Naive thymus-derived CD4-positive, alpha-beta T cell (primary cell): ENCODE measurements around the gene UQCR11. TPM values are rescaled to one million over a fixed set of nuclear protein-coding genes. Genes with fewer than 3 reads are reported as not detected.

Source experiments
- ATAC-seq: fragments of 150-1000 bp; cut with Tn5 transposase; 2 replicates; pipeline ENCODE4 v1.10.0; 2021; ENCODE audit warnings: mild to moderate bottlenecking, moderate library complexity
- CTCF ChIA-PET: fragments of 350-600 bp; sonication (Branson Sonifier 250); formaldehyde crosslinking; loops from one replicate; lab custom pipeline; 2021; ENCODE audit warnings: antibody characterized with exemption; lab: Charles Lee
- POLR2A ChIA-PET: fragments of 350-600 bp; sonication (Branson Sonifier 250); formaldehyde crosslinking; loops from one replicate; lab custom pipeline; 2021; ENCODE audit warnings: antibody characterized with exemption, inconsistent platforms; lab: Charles Lee
- DNase-seq, 9 donors: peaks; one replicate each; pipeline versions ENCODE4 v3.0.0 to v3.0.0-alpha.2; 2020 to 2022; ENCODE audit warnings: mixed read lengths in 1 of 9
- H3K27ac ChIP-seq: one replicate; pipeline ENCODE4 v1.7.0; 2013; ENCODE audit warnings: mild to moderate bottlenecking, low read depth, low read length, moderate library complexity
- H3K27me3 ChIP-seq, 2 donors: one replicate each; pipeline ENCODE4 v1.7.0; 2013; ENCODE audit warnings: low read length in 2 of 2, mild to moderate bottlenecking in 2 of 2, moderate library complexity in 2 of 2; ENCODE audit not compliant: control insufficient read depth in 2 of 2, insufficient read depth in 2 of 2
- H3K36me3 ChIP-seq, 3 experiments: 1 replicate in 2 of 3; 2 replicates in 1 of 3; pipeline ENCODE4 v1.7.0; 2013; ENCODE audit warnings: low read length in 3 of 3, mild to moderate bottlenecking in 3 of 3, moderate library complexity in 1 of 3; ENCODE audit not compliant: insufficient read depth in 3 of 3, control insufficient read depth in 2 of 3
- H3K4me1 ChIP-seq, 2 donors: one replicate each; pipeline ENCODE4 v1.7.0; 2013; ENCODE audit warnings: low read length in 2 of 2, mild to moderate bottlenecking in 2 of 2, moderate library complexity in 1 of 2; ENCODE audit not compliant: control insufficient read depth in 2 of 2, insufficient read depth in 2 of 2
- H3K4me3 ChIP-seq: 2 replicates; pipeline ENCODE4 v1.7.0; 2013; ENCODE audit warnings: mild to moderate bottlenecking, low read length
- H3K9me3 ChIP-seq, 3 experiments: 1 replicate in 2 of 3; 2 replicates in 1 of 3; pipeline ENCODE4 v1.7.0; 2013; ENCODE audit warnings: low read length in 3 of 3; ENCODE audit not compliant: control insufficient read depth in 2 of 3
- H3K27ac Mint-ChIP-seq, 9 donors: one replicate each; pipeline ENCODE4 v1.8.0; 2020 to 2022; ENCODE audit warnings: mixed read lengths in 9 of 9, mild to moderate bottlenecking in 8 of 9, moderate library complexity in 5 of 9, inconsistent platforms in 2 of 9
- H3K27me3 Mint-ChIP-seq, 5 donors: one replicate each; pipeline ENCODE4 v1.8.0; 2021 to 2022; ENCODE audit warnings: mixed read lengths in 5 of 5, mild to moderate bottlenecking in 1 of 5
- H3K36me3 Mint-ChIP-seq, 5 donors: one replicate each; pipeline ENCODE4 v1.8.0; 2020 to 2022; ENCODE audit warnings: mixed read lengths in 5 of 5, mild to moderate bottlenecking in 3 of 5, inconsistent platforms in 1 of 5
- H3K4me1 Mint-ChIP-seq, 7 donors: one replicate each; pipeline ENCODE4 v1.8.0; 2020 to 2022; ENCODE audit warnings: mixed read lengths in 7 of 7, mild to moderate bottlenecking in 3 of 7, inconsistent platforms in 1 of 7
- H3K4me3 Mint-ChIP-seq, 10 donors: one replicate each; pipeline ENCODE4 v1.8.0; 2020 to 2022; ENCODE audit warnings: mild to moderate bottlenecking in 10 of 10, mixed read lengths in 10 of 10, moderate library complexity in 6 of 10, inconsistent platforms in 2 of 10
- H3K9me3 Mint-ChIP-seq, 11 donors: one replicate each; pipeline ENCODE4 v1.8.0; 2020 to 2022; ENCODE audit warnings: mixed read lengths in 11 of 11, mild to moderate bottlenecking in 4 of 11, inconsistent platforms in 1 of 11, moderate library complexity in 1 of 11
- intact Hi-C, 2 donors: fragments of 100-400 bp; cut with micrococcal nuclease; formaldehyde crosslinking; loops; one replicate each; pipeline ENCODE4 v1.15.1; 2023
- polyA plus RNA-seq, 2 donors: library from polyadenylated mRNA; unstranded; fragments of 300-500 nt; fragmentation: Illumina TruSeq; gene quantifications; one replicate each; pipeline ENCODE4 v1.2.3, GENCODE V29; 2021
- total RNA-seq, 6 experiments: library from RNA in 5 of 6; stranded (reverse) in 5 of 6; gene quantifications; 1 replicate in 5 of 6; 2 replicates in 1 of 6; pipeline ENCODE4 v1.2.3 and lab custom pipeline; 2021 to 2026

Gene UQCR11
- total and polyA plus RNA-seq, 7 experiments from 2014 or later, result 94.3 to 606 (median 148) TPM

DNA sequence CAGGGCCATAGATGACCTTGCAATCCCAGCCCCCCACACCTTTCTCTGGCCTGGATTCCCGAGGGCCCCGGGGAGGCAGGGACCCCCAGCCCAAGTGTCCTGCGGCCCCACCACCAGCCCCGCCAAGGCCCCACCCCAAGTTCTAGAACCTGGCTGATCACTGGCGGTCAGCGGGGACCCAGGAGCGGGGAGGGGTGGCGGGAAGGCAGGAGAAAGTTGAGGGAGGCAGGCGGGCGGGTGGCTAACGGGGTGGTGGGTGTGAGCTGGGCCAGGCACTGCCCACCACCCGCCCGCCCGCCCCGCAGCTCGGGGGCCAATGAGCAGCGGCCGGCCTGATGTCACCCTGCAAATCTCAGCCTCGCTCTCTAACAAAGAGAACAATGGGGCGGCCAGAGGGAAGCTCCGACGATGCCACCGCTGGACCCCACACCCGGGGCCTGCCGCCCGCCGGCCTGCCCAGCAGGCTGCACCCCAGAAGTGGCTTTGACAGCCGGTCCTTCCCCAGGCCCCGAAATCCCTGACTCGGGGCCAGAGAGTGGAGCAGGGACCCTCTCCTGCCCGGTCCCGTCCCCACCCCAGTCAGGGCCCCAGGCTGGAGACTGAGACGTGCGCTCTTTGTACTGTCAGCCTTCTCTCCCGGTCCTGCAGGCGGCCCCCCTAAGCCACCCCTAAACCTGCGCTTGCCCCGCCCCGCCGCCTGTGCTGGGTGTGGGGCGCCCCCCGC is 38.7 kb downstream of the UQCR11 start:
- peaks cover 0 to 8% (median 3%) of the 10 kb centered on the region in 7 donors for H3K4me1 Mint-ChIP-seq

DNA sequence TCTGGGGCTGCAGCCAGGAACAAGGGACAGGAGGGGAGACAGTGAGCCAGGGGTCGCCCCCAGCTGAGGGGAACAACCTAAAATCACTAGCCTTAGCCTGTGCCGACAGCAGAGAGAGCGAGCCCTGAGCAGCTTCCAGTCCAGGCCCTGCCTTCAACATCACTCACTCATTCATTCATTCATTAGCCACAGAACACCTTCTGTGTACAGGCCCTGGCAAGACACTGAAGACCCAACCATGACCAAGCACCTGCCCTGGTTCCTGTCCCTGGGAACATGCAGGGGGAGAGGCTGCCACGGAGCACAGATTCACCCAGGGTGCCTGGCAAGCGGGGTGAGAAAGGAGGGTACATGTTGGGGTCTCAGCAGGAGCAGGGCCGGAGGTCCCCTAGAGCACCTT is 42.0 kb downstream of the UQCR11 start:
- Histone ChIP-seq H3K4me3 (no peak overlapping the region), H3K27me3 (no peaks in the 10 kb centered on the region), H3K36me3 (no peaks in the 10 kb centered on the region), H3K9me3 (no peaks in the 10 kb centered on the region), H3K27ac (no peak overlapping the region), H3K4me1 (no peaks in the 10 kb centered on the region)
- Mint-ChIP-seq H3K9me3 (peaks cover 0 to 2% (median 0%) of the 10 kb centered on the region in 11 donors), H3K27me3 (peaks cover 0 to 13% (median 0%) of the 10 kb centered on the region in 5 donors), H3K36me3 (no peaks in the 10 kb centered on the region), H3K4me3 (no peak overlapping the region), H3K27ac (no peak overlapping the region), H3K4me1 (peaks cover 0 to 4% (median 0%) of the 10 kb centered on the region in 7 donors)
- ATAC-seq, result no peak
- ChIA-PET POLR2A (no interaction called here), CTCF (no interaction called here)
- intact Hi-C loops, result no loop called here
- DNase-seq, result no peak

More for the DNA sequence above, 38.7 kb downstream of the UQCR11 start:
- H3K9me3 Mint-ChIP-seq, result peaks cover 0 to 2% (median 0%) of the 10 kb centered on the region in 11 donors
- ChIA-PET CTCF (no interaction called here), POLR2A (no interaction called here)
- Histone ChIP-seq H3K27ac (no peak overlapping the region), H3K4me3 (no peak overlapping the region), H3K36me3 (no peaks in the 10 kb centered on the region), H3K4me1 (peaks cover 5 to 6% of the 10 kb centered on the region in 2 donors), H3K9me3 (no peaks in the 10 kb centered on the region), H3K27me3 (no peaks in the 10 kb centered on the region)
- H3K27me3 Mint-ChIP-seq, result peaks cover 0 to 32% (median 6%) of the 10 kb centered on the region in 5 donors
- no peak for DNase-seq
- peak overlapping the region in 3 of 10 donors; percentile 21 to 38 (median 21) for H3K4me3 Mint-ChIP-seq
- no peak overlapping the region for H3K27ac Mint-ChIP-seq
- ATAC-seq, result no peak
- intact Hi-C loops, result no loop called here
- no peaks in the 10 kb centered on the region for H3K36me3 Mint-ChIP-seq

DNA sequence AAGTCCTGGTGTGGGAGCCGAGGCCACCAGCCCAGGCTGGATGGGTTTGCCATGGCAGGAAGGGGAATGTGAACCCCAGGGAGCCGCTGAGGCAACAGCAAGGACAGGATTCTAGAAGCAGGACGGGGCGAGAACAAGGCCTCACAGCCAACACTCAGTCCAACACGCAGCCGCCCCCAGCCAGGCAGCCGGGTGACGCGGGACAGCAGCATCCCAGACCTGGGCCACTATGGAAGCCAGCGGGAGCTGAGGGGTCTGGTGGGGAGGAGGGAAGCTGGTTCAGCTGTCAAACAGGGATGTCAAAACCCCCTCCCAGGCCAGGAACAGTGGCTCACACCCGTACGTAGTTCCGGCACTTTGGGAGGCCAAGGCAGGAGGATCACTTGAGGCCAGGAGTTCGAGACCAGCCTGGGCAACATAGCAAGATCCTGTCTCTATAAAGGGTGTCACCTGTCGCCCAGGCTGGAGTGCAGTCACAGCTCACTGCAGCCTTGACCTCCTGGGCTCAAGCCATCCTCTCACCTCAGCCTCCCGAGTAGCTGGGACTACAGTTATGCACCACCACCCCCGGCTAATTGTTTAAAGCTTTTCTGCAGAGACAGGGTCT is 43.9 kb downstream of the UQCR11 start:
- H3K9me3 Mint-ChIP-seq, result peaks cover 0 to 2% (median 0%) of the 10 kb centered on the region in 11 donors
- no peak overlapping the region for H3K27ac Mint-ChIP-seq
- no peak overlapping the region for H3K4me3 ChIP-seq
- H3K4me1 ChIP-seq, result no peaks in the 10 kb centered on the region
- POLR2A ChIA-PET, result no interaction called here
- H3K36me3 Mint-ChIP-seq, result no peaks in the 10 kb centered on the region
- peaks cover 0 to 4% (median 0%) of the 10 kb centered on the region in 7 donors for H3K4me1 Mint-ChIP-seq
- intact Hi-C loops, result no loop called here
- H3K4me3 Mint-ChIP-seq, result no peak overlapping the region
- ATAC-seq (no peak), DNase-seq (no peak)
- CTCF ChIA-PET, result no interaction called here
- no peaks in the 10 kb centered on the region for H3K9me3 ChIP-seq
- H3K36me3 ChIP-seq, result no peaks in the 10 kb centered on the region
- H3K27me3 ChIP-seq, result no peaks in the 10 kb centered on the region
- H3K27me3 Mint-ChIP-seq, result peaks cover 0 to 13% (median 0%) of the 10 kb centered on the region in 5 donors
- no peak overlapping the region for H3K27ac ChIP-seq

DNA sequence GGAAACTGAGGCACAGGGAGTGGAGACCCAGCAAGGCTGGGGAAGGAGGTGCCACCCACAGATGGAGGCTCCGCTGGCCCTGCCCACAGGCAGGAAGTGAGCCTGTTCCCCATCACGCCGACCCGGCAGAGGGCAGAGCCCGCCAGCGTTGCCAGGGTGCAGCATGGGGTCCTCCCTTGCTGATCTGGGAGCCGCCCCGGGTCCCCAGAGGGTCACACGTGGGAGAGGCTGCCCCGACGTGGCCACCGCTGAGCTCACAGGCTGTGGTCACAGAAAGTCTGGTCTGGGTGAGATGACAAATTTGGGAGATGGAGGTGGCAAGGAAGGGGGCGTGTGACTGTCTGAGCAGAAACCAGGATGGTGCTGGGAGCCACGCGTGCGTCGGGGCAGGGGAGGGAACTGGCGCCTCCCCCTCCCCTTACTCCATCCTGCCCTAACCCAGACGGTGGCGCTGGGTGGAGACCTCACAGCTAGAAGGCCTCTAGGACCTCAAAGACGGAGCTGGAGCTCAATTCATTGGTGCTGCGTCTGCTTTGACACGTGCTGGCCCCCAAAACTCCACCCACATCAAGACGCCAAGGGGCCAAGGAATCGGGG is 44.9 kb downstream of the UQCR11 start:
- ChIA-PET CTCF (no interaction called here), POLR2A (no interaction called here)
- Mint-ChIP-seq H3K36me3 (no peaks in the 10 kb centered on the region), H3K4me3 (no peak overlapping the region), H3K27ac (no peak overlapping the region), H3K9me3 (peaks cover 0 to 2% (median 0%) of the 10 kb centered on the region in 11 donors), H3K27me3 (peaks cover 0 to 7% (median 0%) of the 10 kb centered on the region in 5 donors), H3K4me1 (peaks cover 0 to 4% (median 0%) of the 10 kb centered on the region in 7 donors)
- ATAC-seq (no peak), DNase-seq (no peak)
- H3K4me1 ChIP-seq, result no peaks in the 10 kb centered on the region
- no peaks in the 10 kb centered on the region for H3K9me3 ChIP-seq
- intact Hi-C loops, result no loop called here
- H3K27me3 ChIP-seq, result no peaks in the 10 kb centered on the region
- H3K4me3 ChIP-seq, result no peak overlapping the region
- no peak overlapping the region for H3K27ac ChIP-seq
- H3K36me3 ChIP-seq, result no peaks in the 10 kb centered on the region

DNA sequence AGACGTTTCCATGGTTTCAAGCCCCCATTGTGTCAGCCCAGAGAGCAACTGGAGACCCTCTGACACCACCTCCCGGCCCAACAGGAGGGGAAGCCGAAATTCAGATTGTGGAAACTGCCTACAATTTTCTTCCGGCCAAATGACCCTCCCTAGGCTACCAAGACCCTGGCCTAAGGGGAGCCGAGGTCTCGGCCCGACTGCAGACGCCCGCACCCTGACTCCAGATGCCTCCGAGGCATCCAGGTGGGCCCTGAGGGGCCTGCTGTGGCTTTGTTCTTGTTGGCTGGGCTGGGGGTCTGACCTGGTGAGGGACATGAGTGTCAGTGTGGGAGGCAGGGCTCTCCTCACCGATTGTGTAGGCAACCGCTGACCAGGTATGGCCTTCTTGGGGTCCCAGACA is 46.7 kb downstream of the UQCR11 start:
- H3K27me3 ChIP-seq, result no peaks in the 10 kb centered on the region
- H3K27ac ChIP-seq, result no peak overlapping the region
- intact Hi-C loops, result no loop called here
- DNase-seq (no peak), ATAC-seq (no peak)
- H3K4me1 ChIP-seq, result no peaks in the 10 kb centered on the region
- H3K9me3 ChIP-seq, result no peaks in the 10 kb centered on the region
- Mint-ChIP-seq H3K27ac (no peak overlapping the region), H3K9me3 (no peaks in the 10 kb centered on the region), H3K36me3 (no peaks in the 10 kb centered on the region), H3K4me1 (peaks cover 0 to 4% (median 0%) of the 10 kb centered on the region in 7 donors), H3K4me3 (no peak overlapping the region), H3K27me3 (no peaks in the 10 kb centered on the region)
- no peak overlapping the region for H3K4me3 ChIP-seq
- POLR2A ChIA-PET, result no interaction called here
- CTCF ChIA-PET, result no interaction called here
- no peaks in the 10 kb centered on the region for H3K36me3 ChIP-seq

DNA sequence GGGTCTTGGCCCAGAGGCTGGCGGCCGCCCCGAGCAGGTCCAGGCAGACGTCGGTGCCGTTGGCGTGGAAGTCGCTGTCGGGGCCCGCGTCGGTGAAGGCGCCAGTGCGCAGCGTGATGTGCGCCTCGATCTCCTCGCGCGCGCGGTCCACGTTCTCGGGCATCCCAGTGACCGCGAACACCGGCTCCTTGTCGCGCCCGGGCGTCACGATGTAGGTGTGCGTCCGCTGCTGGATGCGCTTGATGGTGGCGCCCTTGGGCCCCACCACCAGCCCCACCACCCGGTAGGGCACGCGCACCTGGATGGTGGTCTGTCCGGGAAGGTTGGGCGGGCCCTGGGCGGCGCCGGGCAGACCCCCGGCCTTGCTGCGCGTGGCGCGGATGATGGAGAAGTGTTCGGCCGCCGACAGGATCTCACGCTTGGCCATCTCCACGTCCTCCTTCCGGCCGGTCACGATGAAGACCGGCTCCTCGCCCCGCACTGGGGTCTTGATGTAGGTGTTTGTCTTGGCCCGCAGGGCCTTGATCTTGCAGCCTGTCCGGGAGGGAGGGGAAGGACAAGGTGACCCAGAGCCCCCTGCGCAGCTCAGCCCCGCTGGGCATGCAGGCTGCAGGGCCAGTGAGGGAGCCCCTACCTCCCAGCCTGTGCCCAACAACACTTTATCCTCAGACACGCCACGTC is 48.7 kb downstream of the UQCR11 start:
- intact Hi-C loops, result no loop called here
- Mint-ChIP-seq H3K4me3 (no peak overlapping the region), H3K4me1 (peaks cover 0 to 4% (median 0%) of the 10 kb centered on the region in 7 donors), H3K36me3 (no peaks in the 10 kb centered on the region), H3K27me3 (peaks cover 0 to 10% (median 5%) of the 10 kb centered on the region in 5 donors), H3K27ac (no peak overlapping the region), H3K9me3 (no peaks in the 10 kb centered on the region)
- DNase-seq, result no peak
- Histone ChIP-seq H3K9me3 (no peaks in the 10 kb centered on the region), H3K36me3 (no peaks in the 10 kb centered on the region), H3K4me1 (no peaks in the 10 kb centered on the region), H3K4me3 (no peak overlapping the region), H3K27ac (no peak overlapping the region), H3K27me3 (no peaks in the 10 kb centered on the region)
- CTCF ChIA-PET, result no interaction called here
- ATAC-seq, result no peak
- POLR2A ChIA-PET, result no interaction called here
